HEK293 (cell line): ENCODE measurements around the gene NMT2.
"Not testable (repeated sequence)": the region's sequence is repeated elsewhere in the genome, so short reads cannot be mapped to it uniquely, and the experiment has no call there.

Source experiments
- CTCF ChIP-seq: fragments of 450-650 bp; formaldehyde crosslinking; IDR thresholded peaks from 2 replicates; pipeline ENCODE4 v1.5.1; 2016; ENCODE audit warnings: missing biosample characterization, missing genetic modification characterization
- GLI2 ChIP-seq: fragments of 450-650 bp; formaldehyde crosslinking; IDR thresholded peaks from 2 replicates; pipeline ENCODE4; 2017; ENCODE audit warnings: missing biosample characterization, missing genetic modification characterization, low read depth, borderline replicate concordance
- YY1 ChIP-seq: fragments of 450-650 bp; formaldehyde crosslinking; IDR thresholded peaks from 2 replicates; pipeline ENCODE4 v1.5.1; 2018; ENCODE audit warnings: missing biosample characterization, missing genetic modification characterization
- ZNF10 ChIP-seq: fragments of 450-650 bp; formaldehyde crosslinking; IDR thresholded peaks from 2 replicates; pipeline ENCODE4 v1.5.1; 2017; ENCODE audit warnings: missing biosample characterization, missing genetic modification characterization
- ZNF239 ChIP-seq: fragments of 450-650 bp; formaldehyde crosslinking; IDR thresholded peaks from 2 replicates; pipeline ENCODE4 v1.5.1; 2016; ENCODE audit warnings: missing biosample characterization, missing genetic modification characterization
- ZNF670 ChIP-seq: fragments of 450-650 bp; formaldehyde crosslinking; IDR thresholded peaks from 2 replicates; pipeline ENCODE4 v1.5.1; 2016; ENCODE audit warnings: missing biosample characterization, missing genetic modification characterization, low read depth
- ZSCAN30 ChIP-seq: fragments of 450-650 bp; IDR thresholded peaks from 2 replicates; pipeline ENCODE4 v1.5.1; 2018; ENCODE audit warnings: missing biosample characterization, mild to moderate bottlenecking, missing genetic modification characterization, moderate library complexity
- TF ChIP-seq, protein P1 (sequence below): fragments of 450-650 bp; formaldehyde crosslinking; IDR thresholded peaks from 2 replicates; pipeline ENCODE4 v1.5.1; 2016; ENCODE audit warnings: missing biosample characterization, missing genetic modification characterization

GRCh38 chr10:15202301-15202621, 33.8 kb upstream of the NMT2 start:
- TF ChIP-seq ZNF670; ZSCAN30 (tag by site-specific recombination); YY1 (tag by site-specific recombination); ZNF239; CTCF; ZNF10 (tag by site-specific recombination); GLI2: not testable (repeated sequence)
- TF ChIP-seq, protein P1, sequence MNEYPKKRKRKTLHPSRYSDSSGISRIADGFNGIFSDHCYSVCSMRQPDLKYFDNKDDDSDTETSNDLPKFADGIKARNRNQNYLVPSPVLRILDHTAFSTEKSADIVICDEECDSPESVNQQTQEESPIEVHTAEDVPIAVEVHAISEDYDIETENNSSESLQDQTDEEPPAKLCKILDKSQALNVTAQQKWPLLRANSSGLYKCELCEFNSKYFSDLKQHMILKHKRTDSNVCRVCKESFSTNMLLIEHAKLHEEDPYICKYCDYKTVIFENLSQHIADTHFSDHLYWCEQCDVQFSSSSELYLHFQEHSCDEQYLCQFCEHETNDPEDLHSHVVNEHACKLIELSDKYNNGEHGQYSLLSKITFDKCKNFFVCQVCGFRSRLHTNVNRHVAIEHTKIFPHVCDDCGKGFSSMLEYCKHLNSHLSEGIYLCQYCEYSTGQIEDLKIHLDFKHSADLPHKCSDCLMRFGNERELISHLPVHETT (tag by site-specific recombination), result not testable (repeated sequence)
